Keratinocyte (primary cell): Measurements from ENCODE around the gene TSHR.

Experiments used
- EZH2 ChIP-seq: IDR thresholded peaks from one replicate; pipeline ENCODE4 v1.6.1; 2012; ENCODE audit warnings: inconsistent platforms, mild to moderate bottlenecking, low read length, moderate library complexity
- TF ChIP-seq, protein P1 (sequence below), 3 experiments: IDR thresholded peaks in 1 of 3; conservative IDR thresholded peaks in 1 of 3; optimal IDR thresholded peaks in 1 of 3; 2 replicates in 2 of 3; 3 replicates in 1 of 3; pipeline versions ENCODE3 to v1.5.1; 2011; ENCODE audit warnings: low read length in 3 of 3, mild to moderate bottlenecking in 3 of 3, moderate library complexity in 2 of 3, control low read depth in 1 of 3, inconsistent platforms in 1 of 3; ENCODE audit not compliant: insufficient read depth in 2 of 3; ENCODE audit errors: extremely low read depth in 1 of 3

DNA sequence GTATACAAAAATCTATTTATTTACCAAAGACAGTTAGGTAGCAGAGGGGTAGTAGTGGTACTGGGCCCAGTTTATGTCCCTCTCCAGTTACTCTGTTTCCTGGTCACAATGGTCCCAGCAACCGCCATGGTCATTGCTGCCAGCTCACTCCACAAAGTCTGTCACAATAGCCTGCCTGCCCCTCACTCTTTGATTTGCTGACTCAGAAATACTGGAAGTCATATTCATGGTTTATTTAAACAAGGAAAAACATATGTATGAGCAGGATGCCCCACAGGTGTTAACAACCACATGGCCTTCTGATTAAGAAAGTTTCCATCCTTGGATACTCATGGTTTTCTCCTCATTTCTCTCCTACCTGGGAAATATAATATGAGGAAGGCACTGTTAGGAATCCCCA, 49.2 kb downstream of the TSHR start:
- TF ChIP-seq, protein P1, sequence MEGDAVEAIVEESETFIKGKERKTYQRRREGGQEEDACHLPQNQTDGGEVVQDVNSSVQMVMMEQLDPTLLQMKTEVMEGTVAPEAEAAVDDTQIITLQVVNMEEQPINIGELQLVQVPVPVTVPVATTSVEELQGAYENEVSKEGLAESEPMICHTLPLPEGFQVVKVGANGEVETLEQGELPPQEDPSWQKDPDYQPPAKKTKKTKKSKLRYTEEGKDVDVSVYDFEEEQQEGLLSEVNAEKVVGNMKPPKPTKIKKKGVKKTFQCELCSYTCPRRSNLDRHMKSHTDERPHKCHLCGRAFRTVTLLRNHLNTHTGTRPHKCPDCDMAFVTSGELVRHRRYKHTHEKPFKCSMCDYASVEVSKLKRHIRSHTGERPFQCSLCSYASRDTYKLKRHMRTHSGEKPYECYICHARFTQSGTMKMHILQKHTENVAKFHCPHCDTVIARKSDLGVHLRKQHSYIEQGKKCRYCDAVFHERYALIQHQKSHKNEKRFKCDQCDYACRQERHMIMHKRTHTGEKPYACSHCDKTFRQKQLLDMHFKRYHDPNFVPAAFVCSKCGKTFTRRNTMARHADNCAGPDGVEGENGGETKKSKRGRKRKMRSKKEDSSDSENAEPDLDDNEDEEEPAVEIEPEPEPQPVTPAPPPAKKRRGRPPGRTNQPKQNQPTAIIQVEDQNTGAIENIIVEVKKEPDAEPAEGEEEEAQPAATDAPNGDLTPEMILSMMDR (optimal IDR thresholded peaks at IDR 0.05 in 1 of 3, IDR thresholded peaks at IDR 0.05 in 1 of 3, conservative IDR thresholded peaks at IDR 0.05 in 1 of 3; ENCODE audit: extremely low read depth in 1 of 3, insufficient read depth in 2 of 3, low read length in 3 of 3), result no peak
- no peak for TF ChIP-seq EZH2
